Activated naive CD4-positive, alpha-beta T cell treated with anti-CD3 and anti-CD28 coated beads for 36 hours (primary cell): ENCODE data around the gene RNPEPL1. TPM values are rescaled to one million over a fixed set of nuclear protein-coding genes. Genes with fewer than 3 reads are reported as not detected.

Experiments
- CTCF ChIA-PET: fragments of 350-600 bp; sonication (Branson Sonifier 250); formaldehyde crosslinking; loops from one replicate; lab custom pipeline; 2021; ENCODE audit warnings: antibody characterized with exemption; lab: Charles Lee
- DNase-seq: peaks from one replicate; pipeline ENCODE4 v3.0.0-alpha.2; 2020
- H3K27ac Mint-ChIP-seq: one replicate; pipeline ENCODE4 v1.8.0; 2021; ENCODE audit warnings: mild to moderate bottlenecking, mixed read lengths
- H3K27me3 Mint-ChIP-seq: one replicate; pipeline ENCODE4 v1.8.0; 2021; ENCODE audit warnings: low read depth, mixed read lengths
- H3K36me3 Mint-ChIP-seq: one replicate; pipeline ENCODE4 v1.8.0; 2021; ENCODE audit warnings: low read depth, mixed read lengths
- H3K4me1 Mint-ChIP-seq: one replicate; pipeline ENCODE4 v1.8.0; 2021; ENCODE audit warnings: low read depth, mixed read lengths
- H3K4me3 Mint-ChIP-seq: one replicate; pipeline ENCODE4 v1.8.0; 2021; ENCODE audit warnings: mild to moderate bottlenecking, moderate library complexity, mixed read lengths
- H3K9me3 Mint-ChIP-seq: one replicate; pipeline ENCODE4 v1.8.0; 2021; ENCODE audit warnings: mixed read lengths
- intact Hi-C: fragments of 100-400 bp; cut with micrococcal nuclease; formaldehyde crosslinking; loops from one replicate; pipeline ENCODE4 v1.15.1; 2023
- total RNA-seq, 2 experiments: library from RNA; stranded (reverse); gene quantifications; one replicate each; pipeline ENCODE4 v1.2.3, GENCODE V29; 2021

The RNPEPL1 gene
- total RNA-seq, 2 experiments from 2014 or later: 40.3 to 44.3 TPM

DNA sequence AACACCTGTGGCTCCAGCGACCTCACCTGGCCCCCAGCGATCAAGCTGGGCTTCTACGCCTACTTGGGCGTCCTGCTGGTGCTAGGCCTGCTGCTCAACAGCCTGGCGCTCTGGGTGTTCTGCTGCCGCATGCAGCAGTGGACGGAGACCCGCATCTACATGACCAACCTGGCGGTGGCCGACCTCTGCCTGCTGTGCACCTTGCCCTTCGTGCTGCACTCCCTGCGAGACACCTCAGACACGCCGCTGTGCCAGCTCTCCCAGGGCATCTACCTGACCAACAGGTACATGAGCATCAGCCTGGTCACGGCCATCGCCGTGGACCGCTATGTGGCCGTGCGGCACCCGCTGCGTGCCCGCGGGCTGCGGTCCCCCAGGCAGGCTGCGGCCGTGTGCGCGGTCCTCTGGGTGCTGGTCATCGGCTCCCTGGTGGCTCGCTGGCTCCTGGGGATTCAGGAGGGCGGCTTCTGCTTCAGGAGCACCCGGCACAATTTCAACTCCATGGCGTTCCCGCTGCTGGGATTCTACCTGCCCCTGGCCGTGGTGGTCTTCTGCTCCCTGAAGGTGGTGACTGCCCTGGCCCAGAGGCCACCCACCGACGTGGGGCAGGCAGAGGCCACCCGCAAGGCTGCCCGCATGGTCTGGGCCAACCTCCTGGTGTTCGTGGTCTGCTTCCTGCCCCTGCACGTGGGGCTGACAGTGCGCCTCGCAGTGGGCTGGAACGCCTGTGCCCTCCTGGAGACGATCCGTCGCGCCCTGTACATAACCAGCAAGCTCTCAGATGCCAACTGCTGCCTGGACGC lies 61.9 kb downstream of the RNPEPL1 start:
- H3K27me3 Mint-ChIP-seq: no peaks in the 10 kb centered on the region
- CTCF ChIA-PET: no interaction called here
- H3K9me3 Mint-ChIP-seq: peaks cover 19% of the 10 kb centered on the region

More for the DNA sequence above, 61.9 kb downstream of the RNPEPL1 start:
- Mint-ChIP-seq H3K36me3 (peaks cover 6% of the 10 kb centered on the region), H3K27ac (no peak overlapping the region), H3K4me1 (peaks cover 17% of the 10 kb centered on the region), H3K4me3 (no peak overlapping the region)
- no peak for DNase-seq
- intact Hi-C loops: loop anchor here (10.0 kb wide), 1 partner anchor 115 kb away; no protein-coding TSS in a partner anchor

Other genes starting within 250 kb of the RNPEPL1 start
- gene GPC1, start 132.8 kb upstream of the RNPEPL1 start, total RNA-seq: 1 to 10 TPM; 1.2 to 1.5 TPM
- gene ANKMY1, start 10.5 kb upstream of the RNPEPL1 start, total RNA-seq: 10 to 100 TPM; 17.0 to 17.4 TPM
- gene DUSP28, start 8.1 kb upstream of the RNPEPL1 start, total RNA-seq: 1 to 10 TPM; 5.1 to 5.6 TPM
- 10 to 100 TPM; 24.9 to 28.5 TPM for gene CAPN10, start 18.2 kb downstream of the RNPEPL1 start, total RNA-seq
- 1 to 10 TPM; 2.5 to 2.6 TPM for gene GPR35, start 57.0 kb downstream of the RNPEPL1 start, total RNA-seq
- gene AQP12B, start 114.4 kb downstream of the RNPEPL1 start, total RNA-seq: not detected
- gene AQP12A, start 123.4 kb downstream of the RNPEPL1 start, total RNA-seq: not detected